HG02642 (cell line): Measurements from ENCODE around the gene HIRA.
"Not testable (repeated sequence)": the region's sequence is repeated elsewhere in the genome, so short reads cannot be mapped to it uniquely, and the experiment has no call there.

ENCODE experiments used
- ATAC-seq: cut with Tn5 transposase; IDR thresholded peaks from one replicate; pipeline ENCODE4 v1.9.1; 2021; ENCODE audit warnings: mild to moderate bottlenecking; ENCODE audit not compliant: unreplicated experiment, poor library complexity

The HIRA gene

DNA sequence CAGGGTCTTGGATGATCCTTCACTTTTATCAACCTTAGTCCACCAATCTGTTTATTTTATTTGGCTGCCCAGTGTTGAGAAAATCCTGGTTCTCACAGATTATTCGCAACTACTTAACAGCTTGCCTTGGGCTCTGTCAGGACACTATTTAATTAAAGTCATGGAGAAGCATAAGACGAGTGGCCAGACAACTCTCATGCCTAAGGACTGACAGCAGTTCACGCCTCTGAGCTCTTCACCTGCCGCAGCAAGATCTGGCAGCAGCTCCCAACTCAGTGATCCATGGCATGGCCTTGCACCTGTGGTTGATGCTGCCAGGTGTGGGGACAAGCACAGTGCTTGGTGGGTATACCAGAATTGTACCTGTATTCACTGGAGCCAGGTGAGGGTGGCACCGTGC is 37.8 kb downstream of the HIRA start:
- no peak for ATAC-seq

DNA sequence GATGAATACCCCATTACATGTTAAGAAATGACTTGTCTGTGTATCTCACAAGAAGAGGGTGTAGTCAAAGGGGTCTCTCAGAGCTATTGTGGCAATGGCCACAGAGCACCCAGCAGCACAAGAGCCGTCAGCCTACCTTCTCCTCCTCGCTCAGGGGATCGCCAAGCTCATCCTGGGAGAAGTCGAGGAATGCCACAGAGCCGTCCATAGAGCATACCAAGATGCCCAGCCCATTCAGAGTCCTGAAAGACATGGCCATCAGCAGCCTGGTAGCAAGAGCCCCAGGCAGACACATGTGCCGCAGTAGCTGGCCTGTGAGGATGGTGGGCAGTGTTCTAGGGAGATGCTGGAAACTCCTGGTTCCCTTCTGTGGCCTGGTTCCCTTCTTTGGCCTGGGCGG is 44.0 kb downstream of the HIRA start:
- ATAC-seq, result no peak

DNA sequence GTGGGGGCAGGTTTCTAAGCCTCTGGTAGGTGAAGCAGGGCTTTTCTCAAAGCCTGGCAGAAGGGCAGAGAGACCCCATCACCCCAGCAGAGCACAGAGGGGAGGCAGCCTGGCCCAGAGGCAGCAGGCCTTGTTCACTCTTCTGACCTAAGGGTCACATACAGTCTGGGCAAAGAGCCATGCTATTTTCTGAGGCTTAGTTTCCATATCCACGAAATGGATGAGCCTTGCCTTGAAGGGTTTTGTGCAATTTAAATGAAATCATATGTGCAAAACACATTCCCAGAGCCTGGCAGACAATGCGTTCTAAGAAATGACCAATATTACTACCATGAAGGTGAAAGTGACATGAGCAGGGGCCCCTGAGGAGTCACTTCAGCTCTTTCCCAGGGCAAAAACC is 44.5 kb downstream of the HIRA start:
- no peak for ATAC-seq

DNA sequence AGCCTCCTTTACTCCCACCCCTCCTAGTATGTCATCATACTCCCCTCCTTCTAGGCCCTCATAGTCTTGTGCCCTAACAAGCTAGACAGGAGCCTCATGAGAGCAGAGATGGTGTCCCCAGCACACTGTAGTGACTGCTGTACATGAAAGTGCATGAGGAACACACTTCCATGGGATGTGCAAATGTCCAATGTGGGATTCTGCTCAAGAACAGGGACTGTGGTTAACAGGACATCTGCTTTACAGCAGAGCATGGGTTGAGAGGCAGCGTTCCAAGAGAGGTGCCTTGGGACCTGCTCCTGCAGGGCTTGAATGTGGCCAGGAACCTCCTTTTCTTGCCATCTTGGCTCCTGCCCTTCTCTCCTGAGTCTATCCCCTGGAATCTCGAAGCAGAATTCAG is 45.3 kb downstream of the HIRA start:
- ATAC-seq, result no peak

- ATAC-seq, result no peak
Measured at GRCh38 chr22:19385221-19385906, 46.2 kb downstream of the HIRA start.

DNA sequence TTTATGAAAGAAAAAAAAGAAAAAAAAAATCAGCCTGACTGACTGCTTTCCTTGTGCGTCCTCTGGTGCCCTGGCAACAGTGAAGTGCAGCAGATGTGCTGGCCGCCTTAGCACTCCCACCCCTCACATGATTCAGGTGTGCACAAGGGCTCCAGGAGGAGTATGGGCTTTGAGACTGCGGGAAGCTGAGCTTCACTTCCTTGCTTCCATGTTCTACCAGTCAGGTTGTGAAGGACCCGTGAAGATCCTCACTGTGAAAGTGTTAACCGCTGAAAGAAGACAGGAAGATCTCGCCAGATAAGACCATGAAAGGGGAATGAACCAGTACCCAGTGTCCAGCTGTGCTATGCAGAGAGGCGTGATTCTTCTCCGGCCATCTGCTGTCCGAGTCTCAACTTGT is 48.2 kb downstream of the HIRA start:
- no peak for ATAC-seq

GRCh38 chr22:19382240-19382639 is 49.3 kb downstream of the HIRA start:
- no peak for ATAC-seq

GRCh38 chr22:19378344-19378674 is 53.2 kb downstream of the HIRA start:
- no peak for ATAC-seq

DNA sequence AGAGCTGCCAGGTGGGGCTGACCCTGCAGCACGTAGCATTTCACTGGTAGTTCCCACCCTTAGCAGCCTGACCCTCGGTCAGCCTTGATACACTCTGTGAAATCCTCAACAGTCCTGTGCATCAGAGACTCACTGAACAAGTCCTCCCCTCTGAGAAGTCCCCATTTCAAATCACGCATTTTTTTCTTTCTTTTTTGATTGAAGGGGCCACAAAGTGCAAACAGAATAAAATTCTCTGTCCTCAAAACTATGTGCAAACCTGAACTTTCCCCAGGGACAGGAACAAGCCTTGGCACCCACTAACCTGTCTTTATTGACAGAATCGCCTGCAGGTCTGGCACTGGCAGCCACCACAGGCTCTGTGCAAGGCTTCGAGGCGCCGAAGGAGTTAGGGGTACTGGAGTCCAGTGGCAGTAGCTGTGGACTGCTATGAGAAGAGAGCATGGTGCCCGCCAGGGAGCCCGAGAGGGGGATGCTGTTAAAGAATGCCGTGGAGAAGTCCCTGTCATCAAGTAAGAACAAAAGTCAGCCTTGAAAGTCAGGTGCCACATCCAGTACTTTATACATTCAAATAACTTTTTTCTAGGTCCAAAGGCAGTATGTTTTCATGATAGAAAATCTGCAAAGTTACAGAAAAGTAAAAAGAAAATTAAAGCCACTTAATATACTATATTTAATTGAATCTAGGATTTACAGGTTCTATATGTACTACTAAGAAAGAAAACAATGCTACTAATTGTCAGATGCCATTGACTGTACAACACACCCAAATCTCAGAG is 53.8 kb downstream of the HIRA start:
- ATAC-seq, result no peak

GRCh38 chr22:19376971-19377370 is 54.6 kb downstream of the HIRA start:
- ATAC-seq, result no peak

- no peak for ATAC-seq
Measured at GRCh38 chr22:19376247-19376646, 55.3 kb downstream of the HIRA start.

DNA sequence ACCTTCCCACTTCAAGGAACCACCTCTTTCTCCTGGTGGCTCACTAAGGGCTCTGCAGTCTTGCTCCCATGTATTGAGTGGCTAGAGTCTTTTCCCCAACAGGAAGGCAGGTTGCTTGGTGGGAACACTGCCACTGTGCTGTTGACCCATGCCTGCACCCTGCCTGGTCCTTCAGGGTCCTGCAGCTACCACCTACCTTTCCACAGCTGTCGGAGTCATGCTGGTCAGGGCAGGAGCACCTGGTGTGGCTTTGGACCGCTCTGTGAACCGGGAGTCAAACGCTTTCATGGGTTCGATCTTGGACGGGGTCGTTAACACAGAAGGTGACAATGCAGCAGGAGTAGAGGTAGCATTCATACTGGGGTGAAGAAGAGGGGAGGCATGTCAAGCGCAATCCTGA is 56.1 kb downstream of the HIRA start:
- ATAC-seq, result no peak

DNA sequence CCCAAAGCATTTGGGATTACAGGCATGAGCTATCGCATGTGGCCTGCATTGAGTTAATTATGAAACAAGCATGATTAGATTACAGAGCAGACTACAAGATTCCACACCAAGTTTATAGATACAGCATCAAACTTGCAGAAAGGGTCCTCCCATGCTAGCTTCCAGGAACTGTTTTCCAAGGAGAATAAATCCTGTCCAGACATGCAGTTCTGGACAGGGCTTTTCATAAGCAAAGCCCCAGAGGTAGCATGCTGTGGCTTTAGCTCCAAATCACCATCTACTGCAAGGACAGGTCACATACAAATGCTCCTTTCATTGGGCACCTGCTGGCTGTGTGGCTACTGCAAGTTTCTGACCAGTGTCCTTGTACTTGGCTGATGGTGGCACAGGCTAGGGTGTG is 57.1 kb downstream of the HIRA start:
- no peak for ATAC-seq

GRCh38 chr22:19373450-19373849 is 58.1 kb downstream of the HIRA start:
- no peak for ATAC-seq

- no peak for ATAC-seq
Measured at GRCh38 chr22:19371893-19372292, 59.6 kb downstream of the HIRA start.

DNA sequence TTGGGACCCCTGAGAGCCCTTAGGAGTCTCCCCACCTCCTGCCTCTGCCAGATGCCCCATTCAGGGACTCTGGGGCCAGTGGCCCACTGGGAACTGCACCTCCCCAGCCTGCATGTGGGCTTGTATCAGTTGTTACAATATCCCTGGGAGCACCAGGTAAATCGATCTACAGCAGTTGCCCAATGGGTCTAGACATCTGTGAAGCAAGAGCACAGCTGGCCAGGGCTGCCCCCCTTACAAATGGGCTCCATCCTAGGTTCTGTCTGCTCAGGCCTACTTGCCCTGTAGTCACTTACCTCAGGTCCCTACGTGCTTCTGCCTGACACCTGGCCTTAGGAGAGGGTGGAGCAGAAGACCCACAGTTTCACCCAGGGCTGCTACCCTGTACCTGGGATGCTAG is 62.7 kb downstream of the HIRA start:
- ATAC-seq, result no peak

GRCh38 chr22:19367763-19368367 is 63.7 kb downstream of the HIRA start:
- no peak for ATAC-seq

DNA sequence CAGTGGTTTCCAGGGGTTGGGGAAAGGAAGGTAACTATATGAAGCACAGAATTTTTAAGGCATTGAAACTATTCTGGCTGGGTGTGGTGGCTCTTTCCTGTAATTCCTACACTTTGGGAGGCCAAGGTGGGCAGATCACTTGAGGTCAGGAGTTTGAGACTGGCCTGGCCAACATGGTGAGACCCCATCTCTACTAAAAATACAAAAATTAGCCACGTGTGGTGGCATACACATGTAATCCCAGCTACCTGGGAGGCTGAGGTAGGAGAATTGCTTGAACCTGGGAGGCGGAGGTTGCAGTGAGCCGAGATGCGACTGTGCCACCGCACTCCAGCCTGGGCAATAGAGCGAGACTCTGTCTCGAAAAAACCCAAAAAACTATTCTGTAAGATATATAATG is 68.0 kb downstream of the HIRA start:
- ATAC-seq, result not testable (repeated sequence)

DNA sequence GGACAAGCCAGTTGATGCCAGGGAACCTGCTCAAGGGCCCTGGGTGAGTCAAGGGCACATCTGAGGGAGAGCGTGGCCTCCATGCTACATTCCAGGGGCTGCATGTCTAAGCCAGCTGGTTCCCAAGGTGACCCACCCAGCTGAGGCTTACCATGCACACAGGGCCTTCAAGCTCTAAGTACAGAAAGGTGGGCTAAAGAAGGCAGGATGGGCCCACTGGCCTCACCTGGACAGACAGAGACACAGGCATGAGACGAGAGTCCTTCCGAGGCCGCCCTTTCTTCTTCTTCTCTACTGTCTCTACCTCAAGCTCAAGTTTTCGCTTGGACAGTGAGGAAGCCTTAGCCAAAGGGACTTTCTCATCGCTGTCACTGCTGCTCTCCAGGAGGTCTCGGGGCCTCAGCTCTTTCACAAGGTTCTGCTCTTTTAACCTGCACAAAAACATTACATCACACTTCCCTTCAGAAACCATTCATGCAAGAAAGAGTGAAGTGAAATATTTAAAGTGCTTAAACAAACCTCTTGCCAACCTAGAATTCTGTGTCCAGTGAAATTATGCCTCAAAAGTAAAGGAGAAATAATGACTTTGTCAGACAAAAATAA is 69.9 kb downstream of the HIRA start:
- peak; percentile 71 for ATAC-seq

- no peak for ATAC-seq
Measured at GRCh38 chr22:19360862-19361261, 70.7 kb downstream of the HIRA start.

GRCh38 chr22:19360300-19360792 is 71.2 kb downstream of the HIRA start:
- ATAC-seq, result no peak
